PC-9 (cell line): ENCODE results near the gene ZFR. TPM values are rescaled to one million over a fixed set of nuclear protein-coding genes. Genes with fewer than 3 reads are reported as not detected.

Experiments
- BruUV-seq: library from RNA; stranded (reverse); fragments of 400-500 nt; replicated peaks from 2 replicates; lab custom pipeline; 2021; lab: Mats Ljungman, UMichigan
- CTCF ChIA-PET: fragments of 300-600 bp; sonication (Branson Sonifier 250); formaldehyde crosslinking; loops from one replicate; lab custom pipeline; 2022; ENCODE audit warnings: antibody characterized with exemption; lab: Charles Lee
- POLR2A ChIA-PET: fragments of 300-600 bp; sonication (Branson Sonifier 250); formaldehyde crosslinking; loops from one replicate; lab custom pipeline; 2022; ENCODE audit warnings: antibody characterized with exemption; ENCODE audit not compliant: unreplicated experiment; lab: Charles Lee
- DNase-seq, 2 experiments: peaks; one replicate each; pipeline versions ENCODE4 v3.0.0 to v3.0.0-alpha.2; 2015 to 2022; ENCODE audit warnings: mixed read lengths in 1 of 2
- H2AFZ ChIP-seq: fragments of 200-600 bp; sonication (generic); 2 replicates; pipeline ENCODE4 v1.8.1; 2017; ENCODE audit warnings: antibody characterized with exemption
- H3F3A ChIP-seq: fragments of 200-600 bp; sonication (generic); 2 replicates; pipeline ENCODE4 v1.8.1; 2017; ENCODE audit warnings: antibody characterized with exemption, mild to moderate bottlenecking, low read depth; ENCODE audit not compliant: insufficient read depth
- H3K27ac ChIP-seq: fragments of 200-600 bp; sonication (generic); 2 replicates; pipeline ENCODE4 v1.6.1; 2016; ENCODE audit warnings: mixed run types
- H3K27me3 ChIP-seq: fragments of 200-600 bp; sonication (generic); 2 replicates; pipeline ENCODE4 v1.6.1; 2016; ENCODE audit warnings: low read depth, mixed run types; ENCODE audit not compliant: insufficient read depth
- H3K36me3 ChIP-seq: fragments of 200-600 bp; sonication (generic); 2 replicates; pipeline ENCODE4 v1.6.1; 2016; ENCODE audit warnings: low read depth, mixed run types
- H3K4me1 ChIP-seq: fragments of 200-600 bp; sonication (generic); replicated peaks from 2 replicates; pipeline ENCODE4 v1.6.1; 2016; ENCODE audit warnings: mixed run types; ENCODE audit not compliant: insufficient read depth
- H3K4me2 ChIP-seq: fragments of 200-600 bp; sonication (generic); 2 replicates; pipeline ENCODE4 v1.6.1; 2017; ENCODE audit warnings: mixed run types
- H3K4me3 ChIP-seq: fragments of 200-600 bp; sonication (generic); 2 replicates; pipeline ENCODE4 v1.6.1; 2016; ENCODE audit warnings: mixed run types
- H3K79me2 ChIP-seq: fragments of 200-600 bp; sonication (generic); 2 replicates; pipeline ENCODE4 v1.6.1; 2017; ENCODE audit warnings: low read depth, mixed run types
- H3K9me2 ChIP-seq: fragments of 200-600 bp; sonication (generic); 2 replicates; pipeline ENCODE4 v1.8.1; 2017; ENCODE audit warnings: mild to moderate bottlenecking; ENCODE audit not compliant: insufficient read depth
- H3K9me3 ChIP-seq: fragments of 200-600 bp; sonication (generic); 2 replicates; pipeline ENCODE4 v1.8.1; 2016; ENCODE audit warnings: low read depth; ENCODE audit not compliant: insufficient read depth
- H4K20me1 ChIP-seq: fragments of 200-600 bp; sonication (generic); 2 replicates; pipeline ENCODE4 v1.8.1; 2017; ENCODE audit not compliant: insufficient read depth
- CTCF ChIP-seq: fragments of 200-600 bp; sonication (generic); conservative IDR thresholded peaks from 2 replicates; pipeline ENCODE4 v1.6.1; 2017; ENCODE audit warnings: mixed run types, antibody characterized with exemption, mild to moderate bottlenecking, moderate library complexity
- EZH2 ChIP-seq: fragments of 200-600 bp; sonication (generic); IDR thresholded peaks from 2 replicates; pipeline ENCODE4 v1.8.0; 2017; ENCODE audit warnings: antibody characterized with exemption, low read depth
- intact Hi-C: fragments of 100-400 bp; cut with micrococcal nuclease; formaldehyde crosslinking; loops from one replicate; pipeline ENCODE4 v1.10.0; 2022; ENCODE audit not compliant: unreplicated experiment
- total RNA-seq: library from RNA; stranded (reverse); gene quantifications from 2 replicates; pipeline ENCODE4 v1.2.3, GENCODE V29; 2021

ZFR gene
- total RNA-seq, 1 experiment from 2014 or later = 69.2 TPM

- Histone ChIP-seq H3K27me3 (no peaks in the 10 kb centered on the region), H3K36me3 (no peaks in the 10 kb centered on the region), H3K4me3 (no peak overlapping the region), H3K9me2 (no peaks in the 10 kb centered on the region), H2AFZ (no peak overlapping the region), H3K4me1 (no peaks in the 10 kb centered on the region), H3K9me3 (no peaks in the 10 kb centered on the region), H3K4me2 (no peak overlapping the region), H4K20me1 (no peaks in the 10 kb centered on the region), H3K79me2 (no peaks in the 10 kb centered on the region), H3F3A (no peaks in the 10 kb centered on the region), H3K27ac (no peak overlapping the region)
- ChIA-PET POLR2A (interaction anchor here (0.6 kb wide), 1 partner anchor 88 kb away, joined by 3 read pairs; no protein-coding TSS in a partner anchor), CTCF (no interaction called here)
- intact Hi-C loops = loop anchor here (10.0 kb wide), 3 partner anchors 265 to 735 kb away; partner anchors contain the start of gene SUB1
- DNase-seq = no peak
- BruUV-seq = no TSS peak
- TF ChIP-seq EZH2 = no peak
- TF ChIP-seq CTCF = no peak
Measured at GRCh38 chr5:32319926-32320543, 124.5 kb downstream of the ZFR start.

- no peak for DNase-seq
- no peaks in the 10 kb centered on the region for H3K9me3 ChIP-seq
- H3F3A ChIP-seq = peaks cover 4% of the 10 kb centered on the region; the same call in 1 of the 2 replicates
- H3K27me3 ChIP-seq = no peaks in the 10 kb centered on the region
- no peaks in the 10 kb centered on the region for H3K79me2 ChIP-seq
- intact Hi-C loops = loop anchor here (10.0 kb wide), 2 partner anchors 265 to 385 kb away; partner anchors contain the start of gene SUB1
- no peaks in the 10 kb centered on the region for H3K36me3 ChIP-seq
- H4K20me1 ChIP-seq = no peaks in the 10 kb centered on the region
- H3K4me1 ChIP-seq = no peaks in the 10 kb centered on the region
- H3K9me2 ChIP-seq = no peaks in the 10 kb centered on the region
- CTCF ChIA-PET = no interaction called here
- no peak overlapping the region for H3K4me2 ChIP-seq
- H3K27ac ChIP-seq = no peak overlapping the region
- no peak for TF ChIP-seq EZH2
- TF ChIP-seq CTCF = no peak
- BruUV-seq = no TSS peak
- no peak overlapping the region for H2AFZ ChIP-seq
- no peak overlapping the region for H3K4me3 ChIP-seq
- POLR2A ChIA-PET = interaction anchor here (0.6 kb wide), 1 partner anchor 87 kb away, joined by 3 read pairs; no protein-coding TSS in a partner anchor
Measured at GRCh38 chr5:32319392-32319791, 125.1 kb downstream of the ZFR start.

- Histone ChIP-seq H3K27ac (no peak overlapping the region), H3K4me3 (no peak overlapping the region), H2AFZ (no peak overlapping the region), H4K20me1 (no peaks in the 10 kb centered on the region), H3F3A (peaks cover 8% of the 10 kb centered on the region; the same call in 1 of the 2 replicates), H3K79me2 (peaks cover 2% of the 10 kb centered on the region), H3K9me2 (no peaks in the 10 kb centered on the region), H3K9me3 (no peaks in the 10 kb centered on the region), H3K27me3 (no peaks in the 10 kb centered on the region), H3K36me3 (no peaks in the 10 kb centered on the region), H3K4me1 (no peaks in the 10 kb centered on the region), H3K4me2 (no peak overlapping the region)
- intact Hi-C loops = loop anchor here (10.0 kb wide), 2 partner anchors 268 to 388 kb away; partner anchors contain the start of gene SUB1
- no peak for DNase-seq
- no TSS peak for BruUV-seq
- POLR2A ChIA-PET = no interaction called here
- CTCF ChIA-PET = no interaction called here
- TF ChIP-seq EZH2 (no peak), CTCF (no peak)
Measured at GRCh38 chr5:32317041-32317440, 127.5 kb downstream of the ZFR start.
